Measurements from ENCODE around the gene ZNF445. TPM values are rescaled to one million over a fixed set of nuclear protein-coding genes. Genes with fewer than 3 reads are reported as not detected.

The ZNF445 gene
- total and polyA plus RNA-seq, 4 donors, result 2.1 to 8.7 (median 4.9) TPM

DNA sequence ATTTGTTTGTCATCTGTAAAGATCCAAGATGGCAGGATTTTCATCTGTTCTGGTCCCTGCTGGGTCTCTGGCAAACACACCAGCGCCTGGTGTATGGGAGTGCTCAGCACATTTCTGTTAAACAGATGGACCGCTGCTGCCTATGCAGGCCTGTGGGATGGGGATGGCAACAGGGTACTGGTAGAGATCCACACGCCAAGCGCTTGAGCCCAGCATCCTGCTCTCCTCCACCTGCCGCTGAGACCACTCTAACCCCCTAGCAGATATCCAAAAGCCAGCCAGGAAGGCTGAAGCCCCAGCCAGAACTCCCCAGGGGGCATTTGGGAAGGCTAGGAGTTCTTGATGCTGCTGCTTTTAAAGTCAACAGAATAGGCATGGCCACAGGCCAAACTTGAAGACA is 31.7 kb downstream of the ZNF445 start (continued):
- TF ChIP-seq YY1 (IDR thresholded peaks at IDR 0.05) (no peak), MAX (IDR thresholded peaks at IDR 0.05) (no peak), CTCF (IDR thresholded peaks at IDR 0.05; ENCODE audit: low read depth, low read length, missing input control) (no peak)

GRCh38 chr3:44444896-44445691 is 32.4 kb downstream of the ZNF445 start:
- Histone ChIP-seq H3K27ac (ENCODE audit: low read depth in 1 of 2, low read length in 2 of 2) (no peak overlapping the region), H3K36me3 (ENCODE audit: control insufficient read depth in 4 of 4, insufficient read depth in 3 of 4, low read depth in 1 of 4, low read length in 3 of 4) (peaks cover 6 to 42% (median 33%) of the 10 kb centered on the region in 4 donors), H3K4me3 (ENCODE audit: low read depth in 1 of 3, low read length in 3 of 3) (no peak overlapping the region), H3K9me3 (ENCODE audit: control insufficient read depth in 4 of 4, low read length in 3 of 4) (peaks cover 5 to 12% (median 7%) of the 10 kb centered on the region in 4 donors), H3K9ac (ENCODE audit: low read depth in 1 of 2, low read length in 2 of 2) (no peak overlapping the region), H3K27me3 (ENCODE audit: control insufficient read depth in 4 of 4, insufficient read depth in 4 of 4, low read length in 3 of 4) (no peaks in the 10 kb centered on the region), H3K4me1 (ENCODE audit: control insufficient read depth in 4 of 4, insufficient read depth in 4 of 4, low read length in 3 of 4) (peaks cover 0 to 12% (median 3%) of the 10 kb centered on the region in 4 donors)
- 96% methylated on average over 7 of the region's 7 CpGs for WGBS
- no peak for TF ChIP-seq HNF4G (IDR thresholded peaks at IDR 0.05)
- no peak for TF ChIP-seq RXRA (IDR thresholded peaks at IDR 0.05)
- no peak for TF ChIP-seq YY1 (IDR thresholded peaks at IDR 0.05)
- TF ChIP-seq CTCF (IDR thresholded peaks at IDR 0.05; ENCODE audit: low read depth, low read length, missing input control), result no peak
- no peak for TF ChIP-seq EGR1 (IDR thresholded peaks at IDR 0.05; ENCODE audit: low read depth in 2 of 2)
- TF ChIP-seq RAD21 (IDR thresholded peaks at IDR 0.05), result no peak
- TF ChIP-seq HNF4A (conservative IDR thresholded peaks at IDR 0.05), result no peak
- TF ChIP-seq NR2F2 (IDR thresholded peaks at IDR 0.05), result no peak
- no peak for DNase-seq (ENCODE audit: low spot score)

DNA sequence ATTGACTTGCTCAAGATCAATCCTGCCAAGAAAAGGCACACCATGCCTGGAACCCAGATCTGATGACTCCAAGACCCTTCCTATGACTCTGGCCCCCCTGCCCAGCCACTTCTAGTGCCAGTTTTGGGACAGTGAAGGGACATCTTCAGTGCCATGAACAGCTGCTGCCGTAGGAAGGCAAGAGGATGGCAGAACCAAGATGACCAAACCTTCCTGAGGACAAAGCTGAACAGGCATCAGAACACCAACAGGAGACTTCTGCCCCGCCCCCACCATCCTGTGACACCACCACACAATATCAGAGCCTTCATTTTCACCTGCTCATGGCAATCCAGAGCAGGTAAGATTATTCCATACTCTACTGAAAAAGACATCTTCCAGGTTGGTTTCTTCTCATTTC is 33.0 kb downstream of the ZNF445 start:
- H3K4me3 ChIP-seq (ENCODE audit: low read depth in 1 of 3, low read length in 3 of 3), result no peak overlapping the region
- no peak overlapping the region for H3K9ac ChIP-seq (ENCODE audit: low read depth in 1 of 2, low read length in 2 of 2)
- H3K36me3 ChIP-seq (ENCODE audit: control insufficient read depth in 4 of 4, insufficient read depth in 3 of 4, low read depth in 1 of 4, low read length in 3 of 4), result peaks cover 4 to 36% (median 27%) of the 10 kb centered on the region in 4 donors
- WGBS, result 100% methylated on average over 2 of the region's 2 CpGs
- no peak overlapping the region for H3K27ac ChIP-seq (ENCODE audit: low read depth in 1 of 2, low read length in 2 of 2)
- no peaks in the 10 kb centered on the region for H3K27me3 ChIP-seq (ENCODE audit: control insufficient read depth in 4 of 4, insufficient read depth in 4 of 4, low read length in 3 of 4)
- H3K4me1 ChIP-seq (ENCODE audit: control insufficient read depth in 4 of 4, insufficient read depth in 4 of 4, low read length in 3 of 4), result peaks cover 0 to 19% (median 8%) of the 10 kb centered on the region in 4 donors
- DNase-seq (ENCODE audit: low spot score), result no peak
- TF ChIP-seq RAD21 (IDR thresholded peaks at IDR 0.05) (no peak), TAF1 (conservative IDR thresholded peaks at IDR 0.05) (no peak), YY1 (IDR thresholded peaks at IDR 0.05) (no peak), REST (IDR thresholded peaks at IDR 0.05) (no peak), NR2F2 (IDR thresholded peaks at IDR 0.05) (no peak), HNF4G (IDR thresholded peaks at IDR 0.05) (no peak), CTCF (IDR thresholded peaks at IDR 0.05; ENCODE audit: low read depth, low read length, missing input control) (no peak), RXRA (IDR thresholded peaks at IDR 0.05) (no peak), ZBTB33 (IDR thresholded peaks at IDR 0.05) (no peak)
- peaks cover 5 to 12% (median 7%) of the 10 kb centered on the region in 4 donors for H3K9me3 ChIP-seq (ENCODE audit: control insufficient read depth in 4 of 4, low read length in 3 of 4)
